H54 (cell line): ENCODE measurements around the gene GJD4.

Experiments
- DNase-seq: peaks from one replicate; pipeline ENCODE4 v3.0.0; 2011; ENCODE audit warnings: low spot score, mixed read lengths; ENCODE audit not compliant: insufficient read length
- FAIRE-seq: peaks from 3 replicates; lab custom pipeline; 2011; peaks lifted over from hg19 to GRCh38; lab: Jason Lieb, UNC
- POLR2A ChIP-seq: IDR thresholded peaks from 2 replicates; pipeline ENCODE4 v1.6.1; 2011; ENCODE audit warnings: low read depth, mild to moderate bottlenecking, low read length

The GJD4 gene

DNA sequence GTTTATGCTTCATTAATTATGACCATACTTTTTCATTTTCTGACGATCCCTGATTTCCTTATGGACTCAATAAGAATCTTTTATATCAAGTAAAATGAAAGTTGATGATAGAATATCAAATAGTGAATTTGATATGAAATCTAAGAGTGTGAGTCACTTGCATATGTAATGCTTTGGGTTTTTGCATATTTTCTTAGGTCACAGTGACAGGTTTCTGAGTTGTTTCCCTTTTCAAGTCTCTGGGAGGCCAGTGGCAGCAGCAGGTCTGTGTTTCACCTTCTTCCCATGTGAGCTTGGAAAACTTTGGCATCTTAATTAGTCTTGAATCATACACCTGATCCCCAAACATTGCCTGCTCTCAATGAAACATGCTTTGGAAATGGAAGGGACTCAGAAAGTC is 34.7 kb upstream of the GJD4 start:
- DNase-seq (no peak), FAIRE-seq (no peak)

GRCh38 chr10:35572583-35572982 is 32.6 kb upstream of the GJD4 start:
- no peak for FAIRE-seq
- no peak for DNase-seq
- no peak for TF ChIP-seq POLR2A

More for the DNA sequence above, 34.7 kb upstream of the GJD4 start:
- TF ChIP-seq POLR2A = no peak

DNA sequence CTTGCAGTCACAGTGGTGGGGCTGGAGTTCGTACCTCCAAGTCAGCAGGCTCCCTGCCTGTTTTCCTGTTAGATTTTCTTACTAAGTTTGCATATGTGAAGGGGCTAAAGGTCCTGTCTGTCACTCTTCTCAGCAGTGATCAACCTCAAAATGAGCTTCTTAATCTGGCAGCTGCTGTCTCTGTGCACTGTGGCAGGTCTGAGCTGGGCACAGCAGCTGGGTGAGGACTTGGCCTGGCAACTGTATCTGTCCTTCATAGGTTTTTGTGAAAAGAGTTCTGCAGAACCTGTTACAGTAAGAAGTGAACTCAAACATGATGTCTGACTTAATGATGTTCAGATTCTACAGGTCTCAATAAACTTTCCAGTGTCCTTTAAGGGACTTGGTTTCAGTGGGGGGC is 31.3 kb upstream of the GJD4 start:
- no peak for TF ChIP-seq POLR2A
- no peak for FAIRE-seq
- DNase-seq = no peak

GRCh38 chr10:35574924-35575352 is 30.2 kb upstream of the GJD4 start:
- DNase-seq (peak; percentile 85), FAIRE-seq (peak; percentile 89)

DNA sequence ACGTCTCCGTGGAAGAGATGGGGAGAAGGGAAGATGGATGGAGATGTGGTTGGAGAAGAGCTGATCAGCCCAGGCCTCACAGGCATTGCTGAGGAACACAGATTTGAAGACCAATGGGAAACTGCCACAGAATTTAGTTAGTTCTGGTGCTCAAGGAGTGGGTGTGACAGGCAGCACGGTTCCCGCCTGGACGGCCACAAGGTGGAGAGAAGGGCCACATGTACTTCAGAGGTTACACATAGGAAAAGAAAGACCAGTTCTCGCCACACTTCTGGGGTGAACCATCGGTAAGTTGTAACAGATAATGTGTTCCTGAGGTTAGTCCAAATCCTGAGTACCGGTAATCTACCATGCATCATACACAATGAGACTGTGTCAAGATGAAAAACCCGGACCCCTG is 29.5 kb upstream of the GJD4 start:
- DNase-seq (no peak), FAIRE-seq (no peak)
- TF ChIP-seq POLR2A = no peak

More at GRCh38 chr10:35574924-35575352, 30.2 kb upstream of the GJD4 start:
- no peak for TF ChIP-seq POLR2A

DNA sequence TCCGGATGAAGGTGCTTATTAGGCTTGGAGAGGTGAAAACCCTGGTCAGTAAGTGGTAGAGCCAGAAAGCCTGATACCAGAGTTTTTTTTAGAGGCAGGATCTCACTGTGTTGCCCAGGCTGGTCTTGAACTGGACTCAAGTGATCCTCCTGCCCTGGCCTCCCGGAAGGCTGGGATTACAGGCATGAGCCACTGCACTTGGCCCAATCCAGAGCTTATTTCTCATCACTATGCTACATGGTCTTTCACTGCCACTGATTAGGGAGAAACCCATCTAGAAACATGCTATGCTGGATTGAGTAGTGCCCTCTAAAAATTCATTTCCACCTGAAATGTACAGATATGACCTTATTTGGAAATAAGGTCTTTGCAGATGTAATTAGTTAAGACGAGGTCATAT is 28.4 kb upstream of the GJD4 start:
- DNase-seq = no peak
- no peak for FAIRE-seq
- TF ChIP-seq POLR2A = no peak

GRCh38 chr10:35577926-35578617 is 27.1 kb upstream of the GJD4 start:
- DNase-seq = no peak
- no peak for TF ChIP-seq POLR2A
- no peak for FAIRE-seq

DNA sequence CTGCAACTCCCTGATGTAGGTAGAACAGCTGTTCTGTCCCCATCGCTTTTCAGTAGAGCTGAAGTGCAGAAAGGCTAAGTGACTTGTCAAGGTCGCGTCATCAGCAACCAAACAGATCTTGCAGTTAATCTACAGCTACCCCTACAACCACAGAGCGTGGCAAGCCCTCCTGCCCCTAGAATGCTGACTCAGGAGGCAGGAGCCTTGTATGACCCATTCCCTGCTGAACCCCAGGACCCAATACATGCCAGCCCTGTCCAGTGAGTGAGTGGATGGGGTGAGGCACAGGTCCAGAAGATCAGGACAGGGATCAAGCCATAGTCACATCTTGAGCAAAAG is 26.6 kb upstream of the GJD4 start:
- FAIRE-seq (no peak), DNase-seq (no peak)
- TF ChIP-seq POLR2A = no peak

- TF ChIP-seq POLR2A = no peak
- DNase-seq = no peak
- no peak for FAIRE-seq
Observed at GRCh38 chr10:35579116-35579515, 26.0 kb upstream of the GJD4 start.

DNA sequence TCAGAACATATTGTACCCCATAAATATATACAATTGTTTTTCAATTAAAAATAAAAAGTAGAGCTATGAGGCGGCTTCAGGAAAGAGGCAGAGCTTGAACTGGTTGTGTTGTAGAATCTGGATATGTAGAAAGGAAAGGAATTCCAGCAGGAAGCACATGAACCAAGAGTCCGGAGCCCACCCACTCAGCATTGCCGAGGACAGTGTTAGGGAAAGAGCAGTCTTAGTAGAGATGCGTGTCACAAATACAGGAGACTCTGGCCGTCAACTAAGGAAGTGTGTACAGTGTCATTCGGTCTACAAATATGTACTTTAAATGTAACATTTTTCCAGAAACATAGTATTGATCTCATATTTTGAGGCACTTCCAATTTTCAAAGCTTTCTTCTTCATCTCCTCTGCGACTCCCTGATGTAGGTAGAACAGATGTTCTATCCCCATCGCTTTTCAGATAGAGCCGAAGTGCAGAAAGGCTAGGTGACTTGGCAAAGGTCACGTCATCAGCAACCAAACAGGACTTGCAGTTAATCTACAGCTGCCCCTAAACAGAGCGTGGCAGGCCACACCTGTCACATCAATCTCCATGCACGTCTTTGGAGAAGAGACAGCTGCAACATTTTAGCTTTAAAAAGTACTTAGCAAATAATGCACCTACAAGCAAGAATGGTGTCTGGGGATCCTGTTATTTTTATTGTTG is 25.3 kb upstream of the GJD4 start:
- FAIRE-seq (no peak), DNase-seq (no peak)
- TF ChIP-seq POLR2A = no peak

- FAIRE-seq (no peak), DNase-seq (no peak)
- no peak for TF ChIP-seq POLR2A
Observed at GRCh38 chr10:35580423-35580770, 24.7 kb upstream of the GJD4 start.

DNA sequence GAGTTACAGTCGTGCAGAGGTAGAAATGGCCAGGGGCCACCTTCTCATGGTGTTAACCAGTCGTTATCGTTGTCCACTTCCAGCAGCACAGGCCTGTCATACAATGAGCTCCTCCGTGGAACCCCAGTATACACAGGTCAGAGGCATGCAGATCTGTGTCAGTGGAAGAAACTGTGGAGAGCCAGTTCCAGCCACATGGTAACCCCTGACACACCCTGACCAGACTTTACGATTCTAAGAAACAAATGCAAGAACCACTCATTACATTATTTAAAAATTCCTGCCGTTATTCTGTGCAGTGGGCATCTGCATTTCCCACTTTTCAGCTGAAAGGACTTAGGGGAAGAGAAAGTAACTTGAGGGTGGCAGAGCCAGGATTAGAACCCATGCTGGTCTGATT is 23.5 kb upstream of the GJD4 start:
- FAIRE-seq (no peak), DNase-seq (no peak)
- TF ChIP-seq POLR2A = no peak

- FAIRE-seq (no peak), DNase-seq (no peak)
- no peak for TF ChIP-seq POLR2A
Observed at GRCh38 chr10:35584946-35585345, 20.2 kb upstream of the GJD4 start.

DNA sequence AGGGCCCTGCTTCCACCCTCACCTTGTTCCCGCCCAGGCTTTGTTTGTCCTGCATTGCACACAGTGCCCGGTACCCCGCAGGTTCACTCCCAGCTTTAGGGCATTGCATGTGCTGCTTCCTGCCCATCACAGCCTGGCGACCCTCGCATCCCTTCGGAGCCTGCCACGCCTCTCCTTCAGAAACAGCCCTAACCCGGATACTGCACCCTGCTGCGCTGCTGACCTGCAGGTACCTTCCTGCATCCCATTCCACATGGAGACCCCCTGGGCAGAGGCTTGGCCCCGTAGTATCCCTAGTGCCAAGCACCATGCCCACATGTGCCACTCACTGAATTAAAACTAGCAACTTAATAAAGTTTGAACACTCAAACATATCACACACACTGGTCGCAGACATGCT is 19.8 kb upstream of the GJD4 start:
- no peak for FAIRE-seq
- no peak for DNase-seq
- TF ChIP-seq POLR2A = no peak
